GM21360 (cell line): ENCODE results near the gene SYS1.

Experiments
- ATAC-seq: cut with Tn5 transposase; IDR thresholded peaks from one replicate; pipeline ENCODE4 v1.9.1; 2021; ENCODE audit warnings: mild to moderate bottlenecking, moderate library complexity; ENCODE audit not compliant: unreplicated experiment

SYS1 gene

DNA sequence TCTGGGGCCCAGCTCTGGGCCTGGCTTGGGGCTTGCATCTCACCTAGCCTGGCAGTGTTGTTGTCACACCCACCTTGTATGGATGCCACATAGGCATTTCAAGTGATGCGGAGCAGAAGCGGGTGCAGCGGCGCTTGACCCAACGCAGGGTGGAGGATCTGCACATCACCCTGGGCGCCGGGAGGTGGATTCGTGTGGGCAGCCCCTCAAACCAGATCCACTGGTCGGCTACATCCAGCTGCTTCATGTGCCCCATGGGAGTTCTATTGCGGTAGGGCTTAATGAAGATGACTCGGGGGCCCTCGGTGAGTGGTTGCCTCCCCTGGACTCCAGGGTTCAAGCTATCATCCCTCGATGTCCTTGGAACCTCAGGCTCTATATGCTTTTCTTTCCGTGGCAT lies 12.0 kb downstream of the SYS1 start:
- no peak for ATAC-seq

DNA sequence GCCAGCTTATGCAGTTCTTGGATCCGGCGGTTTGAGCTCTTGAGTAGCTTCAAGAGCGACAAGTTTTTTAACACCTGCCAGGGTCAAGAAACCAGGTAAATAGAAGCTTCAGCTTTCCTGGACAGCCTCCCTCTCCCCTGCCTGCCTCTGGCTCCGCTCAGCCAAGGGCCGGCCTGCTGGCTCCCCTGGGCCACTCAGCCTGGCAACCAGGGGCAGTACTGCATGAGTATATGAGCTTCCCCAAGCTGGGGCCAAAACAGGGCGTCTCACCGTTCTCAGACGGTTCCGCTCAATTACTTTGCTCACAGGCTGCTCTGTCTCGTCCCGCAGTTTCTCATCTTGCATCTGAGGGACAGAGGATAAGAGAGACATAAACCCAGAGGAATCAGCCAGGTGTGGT lies 14.3 kb downstream of the SYS1 start:
- no peak for ATAC-seq

DNA sequence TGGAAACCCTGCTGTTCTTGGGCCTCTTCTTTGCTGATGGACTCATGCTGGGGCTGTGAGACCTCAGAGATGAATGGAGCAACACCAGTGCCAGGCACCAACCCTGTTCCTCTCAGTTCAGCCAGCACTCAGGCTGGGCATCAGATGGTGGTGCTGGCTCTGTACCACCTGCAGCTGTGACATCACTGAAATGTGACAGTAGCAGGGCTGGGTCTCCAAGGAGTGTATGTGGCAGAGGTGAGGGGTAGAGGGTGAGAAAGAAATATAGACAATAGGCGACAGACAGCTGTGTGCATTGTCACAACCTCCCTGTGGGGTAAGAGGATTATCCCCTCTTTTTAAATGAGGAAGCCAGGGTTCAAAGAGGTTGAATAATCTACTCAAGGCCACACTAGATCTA lies 15.2 kb downstream of the SYS1 start, which contains the start of gene TP53TG5:
Gene TP53TG5 (minus strand): TSS at position 135 of the 400 bp plus-strand sequence. CDS start 89 bp downstream, at position 46.
- ATAC-seq = no peak

DNA sequence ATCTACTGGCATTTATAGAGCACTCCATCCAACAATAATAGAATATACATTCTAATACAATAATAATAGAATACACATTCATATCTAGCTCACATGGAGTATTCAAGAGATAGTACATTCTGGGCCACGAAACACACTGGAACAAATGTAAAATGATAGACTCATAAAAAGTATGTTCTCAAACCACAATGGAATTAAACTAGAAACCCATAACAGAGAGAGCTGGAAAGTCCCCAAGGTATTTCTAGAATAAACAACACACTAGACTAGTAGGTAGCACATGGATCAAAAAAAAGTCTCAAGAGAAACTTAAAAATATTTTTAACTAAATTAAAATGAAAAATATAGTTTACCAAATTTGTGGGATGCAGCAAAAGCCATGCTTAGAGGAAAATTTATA lies 24.3 kb downstream of the SYS1 start:
- no peak for ATAC-seq

DNA sequence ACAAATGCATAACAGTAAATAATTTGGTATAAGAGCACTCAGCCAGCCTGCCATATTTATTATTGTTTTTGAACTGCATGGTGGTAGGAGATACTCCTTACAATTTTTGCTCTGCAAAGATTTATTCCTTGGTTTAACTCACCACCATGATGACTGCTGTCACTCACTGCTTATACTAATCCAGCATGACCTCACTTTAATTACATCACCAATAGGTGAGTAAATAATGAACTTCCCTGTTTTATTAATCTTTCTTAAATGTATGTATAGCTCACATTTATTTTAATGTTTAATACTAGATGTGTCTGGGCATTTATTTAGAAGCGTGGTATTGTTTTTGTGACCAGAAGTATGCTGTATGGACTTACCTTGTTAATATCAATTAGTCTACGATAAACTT lies 28.0 kb downstream of the SYS1 start:
- ATAC-seq = no peak

DNA sequence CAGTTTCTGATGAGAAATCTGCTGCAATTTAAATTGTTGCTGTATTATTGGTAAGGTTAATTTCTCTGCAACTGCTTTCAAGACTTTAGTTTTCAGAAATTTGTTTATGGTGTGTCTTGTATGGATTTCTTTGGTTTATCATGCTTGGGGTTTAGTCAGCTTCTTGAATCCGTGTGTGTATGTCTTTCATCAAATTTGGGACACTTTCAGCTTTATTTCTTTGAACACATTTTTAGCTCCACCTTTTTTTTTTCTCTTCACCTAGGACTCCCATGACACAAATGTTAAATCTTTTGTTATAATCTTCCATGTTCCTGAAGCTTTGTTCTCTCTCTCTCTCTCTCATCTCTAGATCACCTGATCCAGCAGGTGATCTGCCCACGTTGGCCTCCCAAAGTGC lies 28.6 kb downstream of the SYS1 start:
- ATAC-seq = no peak

DNA sequence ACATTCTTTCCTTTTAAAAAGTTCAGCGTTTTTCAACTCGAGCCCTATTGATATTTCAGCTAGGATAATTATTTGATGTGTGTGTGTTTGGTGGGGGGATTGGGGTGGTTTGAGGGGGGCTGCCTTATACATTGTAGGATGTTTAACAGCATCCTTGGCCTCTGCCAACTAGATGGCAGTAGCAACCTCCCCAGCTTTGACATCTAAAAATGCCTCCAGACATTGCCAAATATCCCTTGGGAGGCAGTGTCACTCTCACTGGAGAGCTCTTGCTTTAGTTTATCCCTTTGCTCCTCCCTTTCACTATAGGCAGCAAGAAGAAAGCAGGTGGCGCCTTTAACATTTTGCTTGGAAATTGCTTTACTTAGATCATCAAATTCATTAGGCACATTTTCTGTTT lies 29.8 kb downstream of the SYS1 start:
- ATAC-seq = no peak

DNA sequence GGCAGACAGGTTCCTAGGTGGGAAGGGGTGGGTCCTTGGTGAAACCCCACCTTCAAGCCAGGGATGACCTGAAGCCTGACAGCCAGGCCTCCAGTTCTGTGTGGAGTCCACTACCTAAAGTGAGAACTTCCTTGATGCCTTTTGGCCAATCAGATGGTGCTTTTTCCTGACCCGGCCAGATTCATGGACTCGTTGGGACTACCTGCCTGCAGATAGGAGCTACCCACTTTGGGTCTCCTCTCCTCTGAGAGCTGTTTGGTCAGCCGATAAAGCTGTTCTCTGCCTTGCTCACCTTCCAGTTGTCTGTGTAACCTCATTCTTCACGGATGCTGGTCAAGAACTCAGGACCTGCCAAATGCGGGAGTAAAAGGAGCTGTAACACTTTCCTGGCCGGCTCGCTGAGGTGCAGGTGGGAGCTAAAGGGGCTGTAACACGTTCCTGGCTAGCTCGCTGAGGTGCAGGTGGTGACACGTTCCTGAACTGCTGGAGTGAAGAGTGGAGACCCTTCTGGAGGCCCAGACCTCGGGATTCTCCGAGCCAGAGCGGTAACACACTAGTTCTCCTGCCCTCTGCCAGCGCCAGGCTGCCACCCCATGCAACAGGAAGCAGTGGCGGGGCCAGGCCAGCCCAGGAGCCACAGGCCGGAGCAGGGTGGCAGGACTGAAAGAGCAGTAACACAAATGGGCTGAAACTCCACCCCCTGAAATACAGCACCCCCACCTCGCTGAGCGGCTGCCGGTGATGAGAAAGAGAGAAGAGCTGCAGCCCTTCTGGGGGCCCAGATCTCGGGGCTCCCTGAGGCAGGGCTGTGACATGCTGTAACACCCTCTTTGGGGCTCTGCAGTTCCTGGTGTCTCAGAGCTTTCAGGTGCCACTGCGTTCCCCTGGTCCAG lies 31.5 kb downstream of the SYS1 start:
- no peak for ATAC-seq

DNA sequence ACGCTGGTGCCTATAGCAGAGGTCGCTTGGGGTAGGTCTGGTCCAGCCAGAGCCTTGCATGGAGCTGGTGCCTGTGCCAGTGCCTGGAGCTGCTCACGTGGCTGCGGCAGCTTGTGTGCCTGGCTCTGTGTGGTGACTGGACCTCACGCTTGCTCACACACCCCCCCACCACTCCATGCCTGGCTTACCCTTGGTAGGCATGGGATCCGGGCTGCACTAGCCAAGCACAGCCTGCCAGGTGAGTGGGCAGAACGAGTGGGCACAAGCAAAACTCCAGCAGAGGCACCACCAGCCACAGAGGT lies 32.1 kb downstream of the SYS1 start:
- no peak for ATAC-seq

DNA sequence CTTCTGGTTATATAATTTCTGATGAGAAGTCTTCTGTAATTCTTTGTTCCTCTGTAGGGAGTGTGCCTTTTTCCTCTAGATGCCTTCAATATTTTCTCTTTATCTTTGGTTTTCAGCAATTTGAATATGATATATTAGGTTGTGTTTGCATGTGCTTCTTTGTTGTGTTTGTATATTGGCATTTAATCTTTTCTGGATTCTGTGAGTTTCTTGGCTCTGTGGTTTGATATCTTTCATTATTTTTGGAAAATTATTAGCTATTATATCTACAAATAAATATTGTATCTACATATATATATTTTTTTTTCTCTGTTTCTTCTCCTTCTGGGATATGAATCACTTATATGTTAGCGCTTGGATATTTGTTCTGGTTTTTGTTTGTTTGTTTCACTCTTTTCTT lies 36.1 kb downstream of the SYS1 start:
- no peak for ATAC-seq

DNA sequence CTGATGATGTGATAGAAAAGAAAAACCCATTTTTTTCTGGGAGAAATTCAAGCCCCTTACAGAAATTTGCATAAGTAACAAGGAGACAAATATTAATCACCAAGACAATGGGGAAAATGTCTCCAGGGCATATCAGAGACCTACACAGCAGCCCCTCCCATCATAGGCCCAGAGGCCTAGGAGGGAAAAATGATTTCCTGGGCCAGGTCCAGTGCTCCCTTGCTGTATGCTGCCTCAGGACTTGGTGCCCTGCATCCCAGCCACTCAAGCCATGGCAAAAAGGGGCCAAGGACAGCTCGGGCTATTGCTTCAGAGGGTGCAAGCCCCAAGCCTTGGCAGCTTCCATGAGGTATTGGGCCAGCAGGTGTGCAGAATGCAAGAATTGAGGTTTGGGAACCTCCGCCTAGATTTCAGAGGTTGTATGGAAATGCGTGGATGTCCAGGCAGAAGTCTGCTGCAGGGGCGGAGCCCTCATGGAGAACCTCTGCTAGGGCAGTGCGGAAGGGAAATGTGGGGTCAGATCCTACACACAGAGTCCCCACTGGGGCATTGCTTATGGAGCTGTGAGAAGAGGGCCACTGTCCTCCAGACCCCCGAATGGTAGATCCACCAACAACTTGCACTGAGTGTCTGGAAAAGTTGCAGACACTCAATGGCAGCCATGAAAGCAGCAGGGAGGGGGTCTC lies 37.5 kb downstream of the SYS1 start:
- ATAC-seq = no peak

DNA sequence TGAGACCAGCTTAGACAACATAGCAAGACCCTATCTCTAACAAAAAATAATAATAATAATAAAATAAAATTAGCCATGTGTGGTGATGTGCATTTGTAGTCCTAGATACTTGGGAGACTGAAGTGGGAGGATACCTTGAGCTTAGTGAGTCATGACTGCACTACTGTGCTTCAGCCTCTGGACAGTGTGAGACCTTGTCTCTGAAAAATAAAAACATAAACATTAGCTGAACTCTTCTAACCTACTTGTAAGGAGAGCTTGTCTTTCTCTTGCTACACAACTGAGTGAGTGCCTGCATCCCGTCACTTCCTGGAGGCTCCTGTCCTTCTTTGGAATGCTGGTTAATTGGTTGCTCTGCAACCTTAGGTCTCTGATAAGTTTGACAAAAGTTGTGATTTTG lies 40.0 kb downstream of the SYS1 start:
- no peak for ATAC-seq

DNA sequence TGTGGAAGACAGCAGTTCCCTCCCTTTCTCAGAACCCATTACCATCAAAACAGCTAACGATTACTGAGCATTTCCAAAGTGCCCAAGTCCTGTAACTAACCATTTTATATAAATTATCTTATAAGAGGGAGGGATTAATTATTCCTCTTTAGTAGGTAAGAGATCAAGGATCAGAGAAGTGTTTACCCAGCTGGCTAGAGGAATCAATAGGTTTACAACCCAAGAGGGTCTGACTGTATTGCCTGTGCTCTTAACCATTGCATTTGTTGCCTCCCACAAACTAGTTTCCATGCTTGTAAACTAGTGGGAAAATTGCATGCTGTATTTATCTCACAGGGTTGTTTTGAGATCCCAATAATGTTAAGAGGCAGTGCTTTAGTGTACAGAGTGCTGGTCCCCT lies 41.5 kb downstream of the SYS1 start:
- no peak for ATAC-seq

DNA sequence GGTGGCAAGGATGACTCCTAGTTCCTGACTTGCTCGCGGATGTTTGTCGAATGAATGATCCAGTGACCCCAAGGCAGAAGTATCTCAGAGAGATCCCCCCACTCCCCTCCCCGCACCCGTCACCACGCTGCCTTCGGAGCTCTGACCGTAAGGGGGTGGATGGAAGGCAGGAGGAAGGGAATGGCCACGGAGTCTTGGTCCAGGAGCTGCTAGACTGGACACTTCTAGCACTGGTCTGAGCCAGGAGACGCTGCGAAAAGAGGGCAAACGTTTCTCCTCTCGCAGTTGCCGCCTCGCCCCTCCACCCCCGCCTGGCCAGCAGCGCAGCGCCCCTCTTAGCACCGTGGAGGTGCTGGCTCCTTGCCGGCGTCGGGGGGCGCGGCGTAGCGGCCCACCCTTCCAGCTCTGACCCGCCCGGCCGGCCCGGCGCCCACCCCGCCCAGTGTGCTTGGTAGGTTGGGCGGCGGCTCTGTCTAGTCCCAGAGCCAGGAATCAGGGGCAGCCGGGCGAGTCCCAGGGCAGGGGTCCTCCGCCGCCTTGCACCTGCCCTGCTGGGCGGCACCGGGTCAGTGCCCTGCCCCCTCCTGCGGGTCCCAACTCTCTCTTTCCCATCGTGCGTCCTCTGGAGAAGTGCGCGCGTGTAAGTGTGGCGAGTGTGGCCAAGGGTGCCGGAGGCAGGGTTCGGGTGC lies 42.8 kb downstream of the SYS1 start:
- no peak for ATAC-seq

DNA sequence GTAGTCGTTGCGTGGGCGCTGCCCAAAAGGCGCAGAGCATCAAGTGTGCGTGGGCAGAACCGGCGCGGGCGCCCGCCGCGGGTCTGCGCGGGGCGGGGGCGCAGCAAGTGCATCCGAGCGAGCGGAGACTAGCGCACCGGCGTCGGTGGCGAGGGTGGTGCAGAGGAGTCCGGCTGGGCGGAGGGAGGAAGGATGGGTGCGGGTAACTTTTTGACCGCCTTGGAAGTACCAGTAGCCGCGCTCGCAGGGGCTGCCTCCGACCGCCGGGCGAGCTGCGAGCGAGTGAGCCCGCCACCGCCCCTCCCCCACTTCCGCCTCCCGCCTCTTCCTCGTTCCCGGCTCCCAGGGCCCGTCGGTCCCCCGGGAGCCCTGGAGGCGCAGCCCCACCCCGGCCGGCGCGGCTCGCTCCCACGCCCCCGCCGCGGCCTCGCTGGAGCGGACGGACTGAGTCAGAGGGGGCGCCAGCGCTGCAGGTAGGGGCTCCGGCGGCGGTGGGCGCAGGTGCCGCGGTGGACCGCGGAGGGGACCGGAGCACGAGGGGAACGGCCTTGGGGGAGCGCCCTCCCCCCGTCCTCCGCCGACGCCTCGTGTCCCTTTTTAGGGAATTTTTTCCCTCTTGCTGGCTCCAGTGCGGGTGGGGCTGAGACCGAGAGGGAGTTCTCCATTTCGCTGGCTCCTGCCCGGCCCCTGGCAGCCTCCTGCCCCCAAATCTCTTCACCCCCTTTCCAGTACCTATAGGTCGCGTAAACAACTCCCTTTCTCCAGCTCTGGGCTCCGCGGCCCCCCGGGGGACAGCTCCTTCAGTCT lies 43.5 kb downstream of the SYS1 start:
- no peak for ATAC-seq

DNA sequence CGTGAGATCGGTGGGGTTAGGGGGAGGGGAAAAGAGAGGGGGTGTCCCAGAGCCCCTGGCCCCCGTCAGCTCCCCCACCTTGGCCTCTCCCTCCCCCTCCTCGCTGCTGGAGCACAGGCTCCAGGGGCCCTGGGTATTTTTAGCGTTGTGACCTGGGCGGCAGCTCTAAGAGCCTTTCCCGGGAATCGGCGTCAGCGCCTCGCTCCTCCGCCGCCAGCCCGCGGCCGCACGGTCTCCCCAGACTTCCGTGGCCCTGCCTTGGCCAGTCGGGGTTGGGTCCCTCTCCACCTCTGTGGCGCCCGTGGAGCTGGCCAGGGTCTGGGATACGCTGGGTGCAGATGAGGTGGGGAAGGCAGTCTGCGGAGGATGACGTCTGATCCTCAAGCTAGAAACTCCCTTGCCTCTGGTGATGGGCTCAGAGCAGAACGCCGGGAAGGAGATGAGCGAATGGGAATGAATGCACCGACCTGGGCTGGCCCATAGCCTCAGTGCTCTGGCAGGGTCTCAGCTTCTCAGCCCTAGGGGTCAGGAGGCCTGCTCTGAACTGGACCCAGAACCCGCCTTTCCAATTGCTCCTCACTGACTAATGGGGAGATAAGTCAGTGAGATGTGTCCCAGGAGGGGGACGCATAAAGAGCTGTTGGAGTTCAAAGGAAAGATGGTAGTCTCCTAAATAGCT lies 44.2 kb downstream of the SYS1 start:
- no peak for ATAC-seq

DNA sequence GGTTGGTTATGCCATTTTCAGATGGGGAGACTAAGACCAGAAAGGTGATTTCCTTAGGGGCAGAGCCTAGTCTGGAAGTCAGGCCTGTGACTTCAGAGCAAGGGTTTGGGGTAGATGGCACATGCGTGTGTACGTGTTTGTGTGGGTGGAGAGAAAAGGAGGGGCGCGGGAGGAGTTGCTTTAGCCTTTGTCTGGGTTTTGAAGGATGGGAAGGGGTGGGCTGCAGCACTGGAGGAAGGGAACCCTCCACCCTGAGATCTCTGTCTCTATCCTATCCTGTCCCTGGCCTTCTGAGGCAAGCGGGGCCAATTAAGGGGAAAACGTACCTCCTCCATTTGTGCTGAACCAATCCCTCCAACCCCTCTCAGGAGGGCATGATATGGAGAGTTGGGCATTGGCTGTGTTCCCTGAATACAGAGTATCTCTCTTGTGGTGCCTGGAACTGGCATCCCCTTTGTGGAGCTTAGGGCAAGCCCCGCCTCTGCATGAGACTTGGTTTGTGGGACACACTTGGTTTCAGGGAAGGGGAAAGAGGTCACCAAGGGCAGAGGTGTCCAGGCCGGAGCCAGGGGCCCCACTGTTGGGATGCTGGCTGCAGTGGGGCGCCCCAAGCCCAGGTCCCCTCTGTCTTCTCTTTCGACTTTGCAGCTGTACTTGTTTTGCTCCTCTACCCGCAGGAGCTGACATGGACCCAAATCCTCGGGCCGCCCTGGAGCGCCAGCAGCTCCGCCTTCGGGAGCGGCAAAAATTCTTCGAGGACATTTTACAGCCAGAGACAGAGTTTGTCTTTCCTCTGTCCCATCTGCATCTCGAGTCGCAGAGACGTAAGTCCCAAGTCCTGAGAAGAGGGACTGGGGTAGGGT lies 45.1 kb downstream of the SYS1 start, which contains the start of gene DBNDD2:
Gene DBNDD2 (plus strand): TSS at position 507 of the 863 bp plus-strand sequence. CDS start 179 bp downstream, at position 686.
- ATAC-seq = no peak

DNA sequence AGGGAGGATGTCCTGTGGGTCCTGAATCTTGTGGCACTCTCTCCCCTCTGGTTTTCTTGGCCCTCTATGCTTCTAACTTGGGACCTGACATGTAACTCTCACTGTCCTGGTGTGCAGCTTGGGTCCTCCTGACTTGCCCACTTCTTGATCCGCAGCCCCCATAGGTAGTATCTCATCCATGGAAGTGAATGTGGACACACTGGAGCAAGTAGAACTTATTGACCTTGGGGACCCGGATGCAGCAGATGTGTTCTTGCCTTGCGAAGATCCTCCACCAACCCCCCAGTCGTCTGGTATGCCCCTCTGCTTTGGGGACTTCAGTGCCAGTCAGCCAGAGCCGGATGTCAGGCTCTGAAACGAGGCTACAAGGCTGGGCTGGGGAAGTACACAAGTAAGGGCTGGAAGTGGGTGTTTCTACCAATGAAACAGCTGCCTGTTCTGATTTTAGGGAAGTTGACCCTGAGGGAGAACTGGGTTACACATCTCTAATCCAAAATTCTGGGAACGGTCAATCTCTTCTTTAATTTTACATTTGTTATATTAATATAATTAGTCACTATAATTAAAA lies 45.8 kb downstream of the SYS1 start:
- ATAC-seq = no peak
